ENCODE data around the gene BCAS3.
A peak's percentile ranks its signal among the peaks of the same experiment; 100 is the strongest.
"Not testable (repeated sequence)": the region's sequence is repeated elsewhere in the genome, so short reads cannot be mapped to it uniquely, and the experiment has no call there.

Gene BCAS3

DNA sequence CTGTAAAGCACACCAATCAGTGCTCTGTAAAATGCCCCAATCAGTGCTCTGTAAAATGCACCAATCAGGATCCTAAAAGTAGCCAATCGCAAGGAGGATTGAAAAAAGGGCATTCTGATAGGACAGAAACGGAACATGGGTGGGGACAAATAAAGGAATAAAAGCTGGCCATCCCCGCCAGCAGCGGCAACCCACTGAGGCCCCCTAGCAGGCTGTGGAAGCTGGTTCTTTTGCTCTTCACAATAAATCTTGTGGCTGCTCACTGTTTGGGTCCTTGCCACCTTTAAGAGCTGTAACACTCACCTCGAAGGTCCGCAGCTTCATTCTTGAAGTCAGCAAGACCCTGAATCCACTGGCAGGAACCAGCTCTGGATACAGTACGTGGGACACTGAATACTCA is 559.6 kb downstream of the BCAS3 start:
- no peak for DNase-seq

GRCh38 chr17:61238455-61238933 is 560.8 kb downstream of the BCAS3 start:
- DNase-seq = no peak

DNA sequence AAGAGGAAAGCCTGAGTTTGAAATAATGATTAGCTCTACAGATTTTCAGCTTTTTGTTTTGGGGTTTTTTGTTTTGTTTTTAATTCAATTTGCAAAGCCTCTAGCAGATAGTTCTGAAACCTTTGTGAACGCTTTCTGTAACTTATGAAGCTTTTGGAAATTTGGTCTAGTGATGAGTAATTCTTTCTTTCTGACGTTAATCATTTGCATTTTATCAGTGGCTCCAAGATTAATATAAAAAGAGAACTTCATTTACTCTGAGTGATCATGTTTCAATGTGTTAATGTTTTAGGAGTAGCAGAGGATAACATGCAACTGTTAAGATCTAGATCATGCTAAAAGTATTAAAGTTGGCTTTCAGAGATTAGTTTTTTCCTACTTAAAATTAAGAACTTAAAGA is 561.7 kb downstream of the BCAS3 start:
- DNase-seq = no peak

GRCh38 chr17:61239953-61240352 is 562.3 kb downstream of the BCAS3 start:
- DNase-seq = no peak

DNA sequence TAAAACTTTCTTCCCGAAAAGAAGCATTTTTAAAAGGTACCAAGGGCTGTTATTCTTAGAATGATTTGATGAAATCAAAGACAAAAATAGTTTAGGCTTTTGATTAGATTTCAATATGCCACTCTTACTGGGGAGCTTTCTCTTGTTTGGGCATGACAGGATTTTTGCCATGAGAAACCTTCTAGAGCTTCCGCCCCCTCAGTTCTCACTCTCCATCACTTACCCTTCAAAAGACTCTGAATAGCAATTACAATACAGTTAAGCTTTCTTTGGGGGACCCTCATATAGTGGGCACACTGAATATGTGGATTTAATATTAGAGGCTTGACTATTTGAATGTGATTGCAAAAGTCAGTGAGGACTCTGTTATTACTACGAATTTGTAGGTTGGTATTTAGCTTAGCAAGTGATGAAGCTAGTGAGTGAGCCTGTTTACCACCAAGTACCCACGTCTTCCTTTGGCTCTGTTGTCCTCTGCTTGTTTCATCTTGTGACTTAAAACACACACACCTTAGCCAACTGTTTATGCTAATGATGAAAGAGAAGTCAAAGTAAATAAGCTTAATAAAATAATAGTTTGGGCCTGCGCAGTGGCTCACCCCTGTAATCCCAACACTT is 563.3 kb downstream of the BCAS3 start:
- no peak for DNase-seq

DNA sequence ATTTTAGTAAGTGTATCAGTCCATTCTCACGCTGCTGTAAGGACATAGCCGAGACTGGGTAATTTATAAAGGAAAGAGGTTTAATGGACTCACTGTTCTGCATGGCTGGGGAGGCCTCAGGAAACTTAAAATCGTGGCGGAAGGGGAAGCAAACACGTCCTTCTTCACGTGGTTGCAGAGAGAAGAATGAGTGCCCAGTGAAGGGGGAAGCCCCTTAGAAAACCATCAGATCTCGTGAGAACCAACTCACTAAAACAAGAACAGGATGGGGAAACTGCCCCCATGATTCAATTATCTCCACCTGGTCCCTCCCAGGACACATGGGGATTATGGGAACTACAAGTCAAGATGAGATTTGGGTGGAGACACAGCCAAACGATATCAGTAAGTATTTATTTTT is 567.3 kb downstream of the BCAS3 start:
- not testable (repeated sequence) for DNase-seq

DNA sequence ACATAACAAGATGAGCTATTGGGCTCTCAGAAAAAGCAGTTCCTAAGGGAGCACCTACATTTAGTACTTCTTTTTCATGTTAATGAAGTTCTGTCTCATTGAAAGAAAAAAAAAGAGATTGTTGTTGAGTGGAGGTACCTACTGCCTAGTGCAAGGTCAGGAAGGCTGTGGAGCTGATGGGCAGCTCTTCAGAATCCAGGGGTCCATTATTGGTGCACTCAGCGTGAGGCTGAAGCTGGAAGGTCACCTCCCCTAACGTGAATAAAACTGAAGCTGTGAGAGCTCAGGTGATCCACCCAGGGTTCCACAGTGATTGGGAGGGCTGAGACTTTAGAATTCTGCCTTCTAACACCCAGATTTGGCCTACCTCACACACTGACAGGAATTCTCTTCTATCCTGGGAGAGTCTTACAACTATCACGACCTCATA is 568.1 kb downstream of the BCAS3 start:
- no peak for DNase-seq

- DNase-seq = peak; percentile 58
Observed at GRCh38 chr17:61247439-61247838, 569.8 kb downstream of the BCAS3 start.

DNA sequence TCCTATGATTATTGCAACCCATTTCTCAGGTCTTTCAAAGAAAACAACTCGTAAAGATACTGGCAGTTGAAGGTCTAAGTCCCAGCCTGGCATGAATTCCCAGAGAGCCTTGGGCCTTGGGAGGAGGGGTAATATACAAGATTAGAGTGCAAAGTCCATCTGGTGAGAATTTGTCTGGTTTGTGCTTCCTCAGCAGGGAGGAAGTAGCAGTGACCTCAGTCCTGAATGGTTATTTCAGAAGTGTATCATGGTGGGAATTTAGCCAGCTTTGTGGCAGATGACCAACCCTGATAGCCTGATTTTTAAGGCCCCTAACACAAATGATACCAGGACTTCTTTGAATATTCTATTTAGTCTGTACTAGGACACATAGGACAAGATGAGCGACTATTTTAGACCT is 570.7 kb downstream of the BCAS3 start:
- DNase-seq = peak; percentile 26

- DNase-seq = no peak
Observed at GRCh38 chr17:61249649-61250299, 572.1 kb downstream of the BCAS3 start.

GRCh38 chr17:61250335-61250890 is 572.8 kb downstream of the BCAS3 start:
- DNase-seq = no peak

GRCh38 chr17:61251939-61252865 is 574.6 kb downstream of the BCAS3 start:
- DNase-seq = no peak

DNA sequence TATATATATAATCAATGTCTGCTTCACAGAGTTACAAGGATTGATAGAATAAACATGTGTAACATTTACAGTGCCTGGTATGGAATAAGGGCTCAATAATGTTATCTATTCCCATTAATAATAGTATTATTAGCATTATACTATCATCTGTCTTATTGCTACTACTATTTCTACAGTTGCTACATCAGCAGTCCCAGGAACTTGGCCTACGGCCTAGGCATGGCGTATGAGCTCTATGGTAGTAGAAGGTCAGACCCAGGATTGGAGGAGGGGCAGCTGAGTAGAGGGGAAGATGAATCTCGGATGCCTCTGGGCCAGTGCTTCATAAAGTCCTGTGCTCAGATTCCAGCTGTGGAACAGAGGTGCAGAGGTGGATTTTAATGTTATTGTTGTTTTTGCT is 575.7 kb downstream of the BCAS3 start:
- no peak for DNase-seq

- no peak for DNase-seq
Observed at GRCh38 chr17:61253937-61254574, 576.4 kb downstream of the BCAS3 start.

GRCh38 chr17:61254904-61255303 is 577.3 kb downstream of the BCAS3 start:
- no peak for DNase-seq

DNA sequence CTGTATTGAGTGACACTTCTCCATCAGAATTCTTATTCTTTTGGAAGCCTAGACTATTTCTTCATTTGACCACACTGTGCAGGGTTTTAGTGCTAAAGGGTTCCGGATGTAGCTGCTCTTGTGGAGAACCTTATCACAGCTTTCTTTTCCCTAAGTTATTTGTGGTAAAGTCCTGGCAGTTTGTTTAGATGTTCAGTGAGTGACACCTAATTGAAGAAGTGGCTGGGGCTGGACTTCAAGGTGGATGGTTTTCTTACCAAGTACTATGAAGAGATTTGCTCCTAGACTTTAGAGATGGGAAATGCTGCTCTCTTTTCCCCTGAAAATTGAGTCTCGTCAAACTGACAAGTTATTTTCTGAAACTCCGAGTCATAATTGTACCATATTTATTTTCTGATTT is 578.0 kb downstream of the BCAS3 start:
- DNase-seq = no peak

DNA sequence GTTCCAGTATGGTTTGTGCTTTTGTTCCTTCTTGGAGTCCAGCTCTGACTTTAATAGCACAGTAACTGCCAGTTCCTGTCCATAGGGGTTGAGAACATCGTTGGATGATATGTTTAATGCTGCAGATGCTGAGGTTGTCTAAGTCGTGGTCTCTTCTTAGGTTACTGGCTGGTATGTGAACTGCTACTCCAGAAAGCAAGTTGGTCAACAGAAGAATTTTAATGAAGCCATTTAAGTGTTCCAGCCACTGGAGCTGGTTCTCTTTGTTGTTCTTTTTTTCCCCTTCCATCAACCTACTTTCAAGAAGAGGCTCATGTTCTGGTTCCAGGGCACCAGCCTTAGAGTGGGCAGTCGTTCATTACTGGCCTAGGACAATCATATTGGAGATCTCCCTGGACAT is 581.7 kb downstream of the BCAS3 start:
- no peak for DNase-seq

GRCh38 chr17:61260071-61260797 is 582.6 kb downstream of the BCAS3 start:
- DNase-seq = no peak

DNA sequence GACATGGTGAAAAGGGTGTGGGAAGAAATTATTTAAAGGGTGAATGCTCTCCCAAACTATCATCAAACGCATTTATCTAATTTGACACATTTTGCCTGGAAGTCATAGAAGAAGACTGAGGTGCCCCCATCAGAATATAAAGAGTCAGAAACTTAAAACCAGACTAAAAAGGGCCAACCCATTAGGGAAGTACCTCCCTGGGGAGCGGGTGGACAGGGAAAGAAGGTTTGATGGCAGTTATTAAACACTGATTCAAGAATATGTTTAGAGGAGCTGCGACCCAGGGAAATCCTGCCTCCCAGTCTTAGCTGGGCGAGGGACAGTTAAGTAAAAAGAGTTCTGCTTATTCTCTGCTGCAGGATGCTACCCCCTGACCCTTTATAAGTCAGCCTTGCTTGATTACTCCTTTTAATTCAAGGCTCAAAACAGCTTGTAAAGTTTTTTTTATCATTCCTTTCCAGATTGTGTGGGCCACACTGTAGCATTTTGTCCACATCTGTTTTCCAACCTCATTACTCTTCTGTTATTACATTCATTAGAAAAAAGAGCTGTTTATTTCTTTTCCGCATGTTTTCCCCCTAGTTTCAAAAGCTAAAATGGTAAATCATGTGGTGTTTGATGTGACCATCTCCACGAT is 583.5 kb downstream of the BCAS3 start:
- DNase-seq = no peak

- no peak for DNase-seq
Observed at GRCh38 chr17:61265397-61265796, 587.7 kb downstream of the BCAS3 start.

DNA sequence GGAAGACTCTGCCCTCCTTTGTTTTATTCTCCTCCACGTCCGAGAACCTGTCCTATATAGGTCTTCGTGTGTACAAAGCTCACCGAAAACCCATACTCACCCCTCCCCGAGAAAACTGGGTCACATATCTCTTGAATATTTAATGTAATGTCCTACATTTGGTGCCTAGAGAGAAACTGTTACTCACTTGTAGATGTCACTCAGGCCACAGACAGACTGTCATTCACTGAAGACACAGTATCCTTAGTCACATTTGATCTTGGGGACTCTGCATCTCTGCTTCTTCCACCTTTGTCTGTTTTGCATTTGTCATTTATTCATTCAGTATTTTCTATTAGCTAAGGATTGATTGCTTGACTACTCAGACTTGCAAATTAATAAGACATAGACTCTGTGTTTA is 590.2 kb downstream of the BCAS3 start:
- no peak for DNase-seq

GRCh38 chr17:61275395-61275794 is 597.7 kb downstream of the BCAS3 start:
- no peak for DNase-seq
